Limb (tissue), 2 donors: ENCODE results near the gene ZNF521.
A peak's percentile ranks its signal among the peaks of the same experiment; 100 is the strongest.

Source experiments
- DNase-seq, 2 donors: peaks; one replicate each; pipeline ENCODE4 v3.0.0-alpha.2; 2016; ENCODE audit errors: extremely low spot score in 2 of 2

Gene ZNF521

GRCh38 chr18:25077038-25077943, 274.7 kb downstream of the ZNF521 start:
- peak in 1 of 2 donors; percentile 35 for DNase-seq

- DNase-seq: no peak
Measured at GRCh38 chr18:25075783-25076182, 276.2 kb downstream of the ZNF521 start.

- no peak for DNase-seq
Measured at GRCh38 chr18:25075331-25075730, 276.6 kb downstream of the ZNF521 start.

- no peak for DNase-seq
Measured at GRCh38 chr18:25074925-25075324, 277.0 kb downstream of the ZNF521 start.

- DNase-seq: no peak
Measured at GRCh38 chr18:25072205-25072604, 279.8 kb downstream of the ZNF521 start.

GRCh38 chr18:25067275-25068025, 284.5 kb downstream of the ZNF521 start:
- DNase-seq: peak in 1 of 2 donors; percentile 51

GRCh38 chr18:25066516-25066915, 285.4 kb downstream of the ZNF521 start:
- no peak for DNase-seq

- DNase-seq: no peak
Measured at GRCh38 chr18:25062720-25063119, 289.2 kb downstream of the ZNF521 start.

GRCh38 chr18:25061395-25061794, 290.6 kb downstream of the ZNF521 start:
- no peak for DNase-seq

- DNase-seq: no peak
Measured at GRCh38 chr18:25058521-25058920, 293.4 kb downstream of the ZNF521 start.

GRCh38 chr18:25057491-25058050, 294.4 kb downstream of the ZNF521 start:
- DNase-seq: no peak

GRCh38 chr18:25056429-25056828, 295.5 kb downstream of the ZNF521 start:
- no peak for DNase-seq

- DNase-seq: no peak
Measured at GRCh38 chr18:25055076-25055475, 296.9 kb downstream of the ZNF521 start.

- no peak for DNase-seq
Measured at GRCh38 chr18:25053466-25053865, 298.5 kb downstream of the ZNF521 start.

- DNase-seq: no peak
Measured at GRCh38 chr18:25052511-25052921, 299.4 kb downstream of the ZNF521 start.

GRCh38 chr18:25050605-25051004, 301.4 kb downstream of the ZNF521 start:
- no peak for DNase-seq

- DNase-seq: no peak
Measured at GRCh38 chr18:25047983-25048382, 304.0 kb downstream of the ZNF521 start.

- no peak for DNase-seq
Measured at GRCh38 chr18:25047421-25047820, 304.5 kb downstream of the ZNF521 start.

GRCh38 chr18:25044694-25045093, 307.3 kb downstream of the ZNF521 start:
- DNase-seq: no peak

- no peak for DNase-seq
Measured at GRCh38 chr18:25043104-25043503, 308.9 kb downstream of the ZNF521 start.

- no peak for DNase-seq
Measured at GRCh38 chr18:25042641-25043051, 309.3 kb downstream of the ZNF521 start.

- DNase-seq: no peak
Measured at GRCh38 chr18:25039781-25040180, 312.2 kb downstream of the ZNF521 start.
